HTERT RPE-1 (cell line): Measurements from ENCODE around the gene SNX9.
"Not testable (repeated sequence)": the region's sequence is repeated elsewhere in the genome, so short reads cannot be mapped to it uniquely, and the experiment has no call there.

ENCODE experiments used
- in situ Hi-C: fragments of 300-500 bp; cut with MboI; formaldehyde crosslinking; loops from 4 replicates; pipeline ENCODE4 v1.14.3; 2020; ENCODE audit warnings: low sequenced_read_pairs

The SNX9 gene

DNA sequence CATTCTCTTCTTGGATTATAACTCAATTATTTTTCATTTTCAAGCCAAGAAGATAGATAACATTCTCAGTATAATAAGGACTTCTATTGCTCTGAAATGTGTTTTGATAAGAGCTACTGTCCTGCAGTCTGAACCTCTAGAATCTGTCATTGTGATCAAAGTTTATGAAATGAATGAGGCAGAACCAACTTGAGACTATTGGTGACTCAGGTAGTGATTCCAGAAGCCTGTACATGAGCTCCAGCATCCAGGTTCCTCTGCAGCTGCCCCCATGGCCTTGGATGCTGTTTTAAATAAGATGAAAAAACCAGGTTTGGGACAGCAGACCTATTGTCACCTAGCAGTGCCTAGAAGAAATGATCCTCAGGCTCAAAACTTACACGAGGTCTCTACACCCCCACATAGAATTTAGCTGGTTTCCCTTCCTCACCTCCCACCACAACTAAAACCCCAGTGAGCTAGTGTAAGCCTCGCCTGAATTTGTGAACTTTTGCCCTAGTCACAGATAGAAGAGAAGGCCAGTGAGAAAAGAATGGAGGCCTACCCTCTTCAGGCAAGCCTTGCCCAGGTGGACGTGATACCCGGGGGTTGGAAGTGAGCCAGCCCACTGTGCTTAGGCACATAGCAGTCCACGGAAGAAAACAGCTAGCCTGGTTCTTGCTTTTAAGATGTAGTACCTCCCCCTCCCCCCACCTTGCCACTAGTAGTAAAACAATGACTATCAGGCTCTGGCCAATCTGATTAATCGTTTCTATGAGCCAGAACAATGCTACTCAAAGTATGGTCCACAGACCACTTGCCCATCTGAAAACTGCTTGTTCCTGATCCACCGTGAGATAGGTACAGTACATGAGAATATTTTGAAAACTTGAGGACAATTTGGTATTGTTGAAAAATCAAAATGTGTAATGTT, 85.6 kb downstream of the SNX9 start:
- in situ Hi-C loops: no loop called here

DNA sequence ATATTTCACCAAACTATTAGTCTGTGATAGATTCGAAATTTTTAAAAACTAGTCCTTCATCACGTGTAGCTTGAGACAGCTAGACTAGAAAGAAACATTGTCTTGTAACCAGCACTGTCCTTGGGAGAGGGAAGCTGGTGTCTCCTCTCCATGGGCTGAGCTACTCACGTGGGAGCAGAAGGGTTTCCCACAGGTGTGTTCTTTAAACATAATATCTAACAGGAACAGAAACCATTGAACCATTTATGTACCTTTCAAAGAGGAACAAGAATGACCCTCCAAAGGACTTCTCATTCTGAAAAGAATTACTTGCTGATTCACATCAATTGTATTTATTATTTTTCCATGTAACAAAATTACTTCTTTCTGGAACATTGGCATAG, 86.2 kb downstream of the SNX9 start:
- in situ Hi-C loops: no loop called here

DNA sequence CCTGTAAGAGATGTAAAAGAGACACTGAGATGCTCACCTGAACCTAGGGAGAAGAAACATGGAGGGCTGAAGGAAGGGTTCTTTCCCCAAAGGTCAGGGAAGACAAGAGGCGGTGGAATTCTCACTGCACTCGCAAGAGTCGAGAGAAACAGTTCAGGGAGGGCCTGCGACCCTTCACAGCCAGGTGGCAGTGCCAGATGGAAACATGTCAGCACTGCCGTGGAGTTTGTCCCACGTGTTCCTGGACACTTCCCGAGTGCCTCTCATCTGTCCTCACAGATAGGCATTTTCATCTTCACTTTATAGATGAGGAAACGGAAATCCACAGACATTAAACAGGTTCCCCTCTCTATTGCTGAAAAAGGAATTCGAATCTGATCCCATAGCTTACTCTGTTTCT, 88.2 kb downstream of the SNX9 start:
- in situ Hi-C loops: no loop called here

DNA sequence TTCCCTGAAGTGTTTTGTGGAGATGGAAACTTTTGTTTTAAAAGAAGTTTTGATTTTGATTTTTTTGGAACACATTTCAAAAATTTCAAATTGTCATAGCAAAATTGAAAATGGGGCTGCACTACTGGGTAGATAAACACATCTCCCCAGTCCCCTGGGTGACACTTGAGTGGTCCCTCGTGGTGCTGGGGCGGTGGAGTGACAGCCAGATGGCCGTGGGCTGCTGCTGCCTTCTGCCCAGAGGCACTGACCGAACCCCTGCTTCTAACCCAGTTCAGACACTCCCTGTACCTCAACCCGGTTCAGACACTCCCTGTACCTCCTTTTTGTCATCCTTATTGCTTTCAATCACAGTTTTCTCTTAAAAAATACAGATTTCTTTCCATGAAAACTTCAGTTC, 88.7 kb downstream of the SNX9 start:
- in situ Hi-C loops: no loop called here

DNA sequence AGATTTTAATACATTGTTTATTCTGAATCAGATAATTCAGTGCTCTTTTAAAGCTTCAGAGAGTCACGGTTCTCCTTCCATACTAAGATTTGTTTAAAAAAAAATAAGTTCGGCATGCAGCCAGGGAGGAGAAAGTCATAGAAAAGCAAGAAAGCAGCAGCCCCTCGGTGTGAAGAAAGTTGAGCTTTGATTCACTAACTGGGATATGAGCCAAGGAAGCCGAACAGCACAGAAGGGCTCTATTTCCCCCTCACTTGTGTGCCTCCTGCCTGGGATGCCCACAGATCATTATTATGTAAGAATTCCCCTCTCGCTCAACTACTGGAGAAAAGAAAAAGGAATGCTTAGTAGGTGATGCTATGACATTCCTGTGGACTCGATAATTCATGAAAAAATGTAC, 89.3 kb downstream of the SNX9 start:
- in situ Hi-C loops: no loop called here

DNA sequence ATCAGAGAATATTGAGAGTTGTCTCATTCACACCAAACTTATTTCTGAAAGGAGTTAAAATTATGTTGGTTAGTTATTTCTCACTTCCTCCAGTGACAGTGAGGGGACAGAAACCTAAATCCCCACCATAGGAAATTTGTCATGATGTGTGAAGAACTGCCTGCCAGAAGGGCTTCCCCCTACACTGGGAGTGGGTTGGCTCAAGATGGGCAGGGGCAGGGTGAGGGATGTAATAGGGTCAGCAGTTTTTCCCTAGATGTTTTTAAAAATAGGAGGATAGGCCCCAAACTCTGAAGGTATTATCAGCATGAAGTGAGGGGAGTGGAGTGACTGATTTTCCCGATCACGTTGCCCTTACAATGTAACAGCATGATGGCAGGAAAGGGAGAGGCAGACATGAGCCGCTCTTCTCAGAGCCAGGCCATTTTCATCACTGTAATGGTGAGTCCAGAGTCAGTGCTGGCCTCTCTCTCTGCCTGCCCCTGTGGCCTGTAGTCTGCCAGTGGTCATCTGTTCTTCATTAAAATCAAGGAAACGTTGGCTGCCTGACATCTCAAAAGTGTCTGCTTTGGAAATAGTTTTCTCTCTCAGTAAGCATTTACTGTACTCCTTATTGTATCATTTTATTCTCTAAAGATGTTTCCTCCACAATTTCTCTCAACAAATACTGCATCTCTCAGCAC, 98.8 kb downstream of the SNX9 start:
- in situ Hi-C loops: no loop called here

DNA sequence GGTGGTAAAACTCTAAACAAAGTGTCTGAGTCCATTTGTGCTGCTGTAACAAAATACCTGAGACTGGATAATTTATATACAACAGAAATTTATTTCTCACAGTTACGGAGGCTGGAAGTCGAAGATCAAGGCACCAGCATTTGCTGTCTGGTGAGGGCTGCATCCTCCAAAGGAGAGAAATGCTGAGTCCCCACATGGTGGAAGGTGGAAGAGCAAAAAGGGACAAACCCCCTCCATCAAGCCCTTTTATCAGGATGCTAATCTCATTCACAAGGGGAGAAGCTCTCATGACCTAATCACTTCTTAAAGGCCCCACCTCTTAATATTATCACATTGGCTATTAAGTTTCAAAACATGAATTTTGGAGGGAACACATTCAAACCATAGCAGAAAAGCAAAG, 102.7 kb downstream of the SNX9 start:
- in situ Hi-C loops: no loop called here

DNA sequence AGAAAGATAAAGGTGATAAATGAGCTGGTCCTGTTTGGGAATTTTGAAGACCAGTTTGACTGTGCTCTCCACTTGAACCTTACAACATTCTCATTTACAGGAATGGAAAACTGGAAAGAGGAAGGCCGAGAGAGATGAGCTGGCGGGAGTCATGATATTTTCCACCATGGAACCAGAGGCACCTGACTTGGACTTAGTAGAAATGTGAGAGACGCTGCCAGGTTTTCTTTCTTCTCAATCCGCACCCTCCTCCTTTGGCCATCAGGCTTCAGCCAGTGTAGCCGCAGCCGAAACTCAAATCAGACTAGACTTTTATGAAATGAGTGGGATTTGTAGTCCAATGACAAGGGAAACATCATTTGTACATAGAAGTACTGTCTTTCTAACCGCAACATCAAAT, 104.0 kb downstream of the SNX9 start:
- in situ Hi-C loops: no loop called here

DNA sequence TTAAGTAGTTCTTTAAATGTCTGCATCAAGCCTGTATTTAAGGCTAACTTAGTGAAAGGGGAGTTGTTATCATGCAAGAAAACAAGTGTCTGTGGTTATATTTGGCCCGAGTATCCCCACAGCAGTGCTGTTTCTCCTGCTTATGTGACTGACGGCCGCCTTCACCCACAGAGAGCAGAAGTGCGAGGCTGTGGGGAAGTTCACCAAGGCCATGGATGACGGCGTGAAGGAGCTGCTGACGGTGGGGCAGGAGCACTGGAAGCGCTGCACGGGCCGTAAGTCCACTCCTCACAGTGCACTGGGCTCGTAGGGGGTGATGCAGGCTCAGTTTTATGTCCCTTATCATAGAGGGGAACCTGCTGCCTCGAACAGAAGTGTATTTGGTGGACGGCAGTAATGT, 105.4 kb downstream of the SNX9 start:
- in situ Hi-C loops: no loop called here

DNA sequence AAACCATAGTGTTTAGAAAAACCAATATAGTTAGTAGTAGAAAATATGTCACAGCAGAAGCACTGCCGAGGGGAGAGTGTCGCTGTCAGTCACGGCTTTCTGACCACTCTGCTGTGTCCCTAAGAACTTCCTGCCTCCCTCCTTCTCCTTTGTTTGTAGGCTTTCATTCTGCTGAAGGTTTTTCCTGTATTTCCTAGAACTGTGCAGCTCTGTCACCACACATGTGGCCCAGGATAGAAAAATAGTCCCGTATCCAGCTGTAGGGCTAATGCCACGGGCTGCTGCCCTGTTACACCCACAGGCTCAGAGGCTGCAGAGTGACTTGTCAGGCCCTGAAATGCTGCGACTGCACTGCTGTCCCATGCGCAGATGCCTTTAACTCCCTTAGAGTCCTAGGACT, 106.0 kb downstream of the SNX9 start:
- in situ Hi-C loops: no loop called here

DNA sequence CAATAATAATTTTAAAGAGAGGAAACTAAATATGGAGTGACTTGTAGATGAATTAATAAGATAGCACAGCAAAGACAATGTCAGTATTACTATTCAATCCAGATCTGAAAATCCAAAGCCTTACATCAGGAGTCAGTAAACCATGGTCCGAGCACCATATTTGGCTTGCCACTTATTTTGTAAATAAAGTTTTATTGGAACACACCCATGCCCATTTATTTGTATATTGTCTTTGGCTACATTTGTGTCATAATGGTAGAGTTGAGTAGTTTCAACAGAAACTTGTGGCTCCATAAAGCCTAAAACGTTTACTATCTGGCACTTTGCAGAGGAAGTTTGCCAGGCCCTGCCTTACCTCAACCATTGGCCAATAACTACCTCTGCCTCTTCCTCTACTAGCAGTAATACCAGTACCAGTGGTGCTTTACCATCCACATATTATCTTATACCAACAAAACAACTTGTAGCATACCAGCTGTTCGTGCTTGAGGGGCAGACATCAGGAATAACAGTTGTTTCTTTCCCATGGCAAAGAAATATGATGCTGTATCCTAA, 106.8 kb downstream of the SNX9 start:
- in situ Hi-C loops: no loop called here

DNA sequence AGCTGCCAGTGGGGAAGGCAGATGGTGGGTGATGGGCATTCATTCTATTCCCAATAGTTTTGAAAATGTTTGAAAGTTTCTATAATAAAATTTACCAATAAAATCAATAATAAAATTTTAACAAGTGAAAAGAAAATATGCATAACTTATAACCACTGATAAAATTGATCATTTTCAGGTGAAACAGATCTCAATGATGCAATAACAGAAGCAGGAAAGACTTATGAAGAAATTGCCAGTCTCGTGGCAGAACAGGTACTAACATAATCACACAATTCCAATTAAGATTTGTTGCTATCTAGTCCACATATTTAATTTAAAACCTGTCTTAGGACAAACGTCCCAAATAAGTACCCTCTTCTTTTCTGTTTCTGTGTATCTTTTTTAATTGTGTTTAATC, 112.7 kb downstream of the SNX9 start:
- in situ Hi-C loops: no loop called here

DNA sequence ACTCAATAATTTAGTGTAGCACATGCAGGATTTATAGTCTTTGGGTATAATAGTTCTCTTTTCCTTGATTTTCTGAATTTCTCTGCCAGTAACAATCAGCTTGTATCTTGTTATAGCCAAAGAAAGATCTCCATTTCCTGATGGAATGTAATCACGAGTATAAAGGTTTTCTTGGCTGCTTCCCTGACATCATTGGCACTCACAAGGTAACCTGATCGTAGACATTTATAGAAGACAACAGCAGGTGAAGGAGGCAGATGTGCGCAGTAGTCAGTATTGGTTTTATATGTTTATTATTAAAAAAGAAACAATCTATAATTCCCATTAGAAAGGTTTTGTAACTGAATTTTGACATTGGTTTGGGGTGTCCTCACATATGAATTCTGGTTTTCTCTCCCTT, 114.3 kb downstream of the SNX9 start:
- in situ Hi-C loops: no loop called here

DNA sequence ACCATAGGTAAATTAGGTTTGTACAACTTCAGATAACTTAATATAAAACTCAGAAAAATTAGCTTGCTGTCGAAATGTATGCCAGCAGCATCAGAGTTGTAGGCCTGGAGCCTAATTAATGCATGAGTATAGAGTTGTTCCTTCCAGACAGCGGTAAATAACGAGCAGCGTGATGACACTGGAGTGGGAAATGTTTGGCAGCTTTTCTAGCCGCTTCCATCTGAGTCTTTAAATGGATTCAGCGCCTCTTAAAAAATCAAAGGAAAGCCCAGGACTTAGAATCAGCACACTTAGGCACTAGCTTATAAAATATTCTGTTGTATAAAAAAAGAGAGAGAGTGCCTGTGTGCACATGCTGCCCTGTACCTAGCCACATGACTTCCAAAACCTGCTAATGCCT, 114.9 kb downstream of the SNX9 start:
- in situ Hi-C loops: no loop called here

DNA sequence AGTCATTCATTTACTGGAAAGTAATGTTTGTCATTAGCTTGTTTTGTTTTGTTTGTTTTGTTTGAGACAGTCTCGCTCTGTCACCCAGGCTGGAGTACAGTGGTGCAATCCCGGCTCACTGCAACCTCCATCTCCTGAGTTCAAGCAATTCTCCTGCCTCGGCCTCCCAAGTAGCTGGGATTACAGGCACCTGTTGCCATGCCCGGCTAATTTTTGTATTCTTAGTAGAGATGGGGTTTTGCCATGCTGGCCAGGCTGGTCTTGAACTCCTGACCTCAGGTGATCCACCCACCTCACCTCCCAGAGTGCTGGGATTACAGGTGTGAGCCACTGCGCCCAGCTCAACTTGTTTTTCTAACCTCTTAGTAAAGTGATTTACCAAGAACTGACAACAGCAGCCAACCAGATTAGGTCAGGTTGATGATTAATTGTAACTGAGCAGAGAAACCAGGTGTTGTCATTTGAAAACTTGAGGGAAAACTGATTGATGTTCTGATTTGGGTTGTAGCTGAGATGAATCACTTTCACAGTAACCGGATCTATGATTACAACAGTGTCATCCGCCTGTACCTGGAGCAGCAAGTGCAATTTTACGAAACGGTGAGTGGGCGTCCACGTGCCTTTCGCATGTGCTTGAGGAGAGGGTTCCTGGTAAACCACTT, 117.5 kb downstream of the SNX9 start:
- in situ Hi-C loops: not testable (repeated sequence)

DNA sequence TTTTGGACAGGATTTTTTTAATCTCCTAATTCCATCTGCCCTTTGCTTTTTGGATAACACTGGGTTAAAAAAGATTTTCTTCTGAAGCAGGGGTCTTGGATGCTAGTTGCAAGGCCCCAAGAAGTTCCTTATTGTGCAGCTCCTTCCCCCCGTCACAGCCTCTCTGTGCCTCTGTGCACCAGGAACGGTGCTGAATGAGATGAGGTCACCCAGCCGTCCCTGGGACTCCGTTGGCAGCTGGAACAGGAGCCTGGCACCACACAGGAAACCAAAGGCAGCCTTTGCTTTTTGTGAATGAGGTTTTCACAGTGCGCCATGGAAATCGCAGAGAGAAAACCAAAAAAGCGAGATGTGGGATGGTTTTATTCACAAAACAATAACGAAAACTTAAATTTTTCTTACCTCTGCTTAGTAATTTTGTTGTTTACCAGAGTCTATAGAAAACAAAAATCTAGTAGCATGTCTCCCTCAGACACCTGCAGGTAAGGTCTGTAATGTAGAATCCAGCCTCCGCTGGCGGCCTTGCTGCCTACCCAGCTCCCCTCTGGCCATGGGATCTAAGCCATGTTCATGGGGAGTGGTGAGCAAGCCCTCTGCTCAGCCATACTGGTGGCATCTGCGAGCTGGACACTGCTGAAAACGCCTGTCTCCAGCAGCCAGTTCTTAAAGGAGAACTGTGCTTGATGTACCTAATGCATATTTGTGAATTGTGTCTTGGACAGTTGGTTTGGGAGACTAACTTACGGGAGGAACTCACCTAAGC, 118.2 kb downstream of the SNX9 start:
- in situ Hi-C loops: no loop called here

DNA sequence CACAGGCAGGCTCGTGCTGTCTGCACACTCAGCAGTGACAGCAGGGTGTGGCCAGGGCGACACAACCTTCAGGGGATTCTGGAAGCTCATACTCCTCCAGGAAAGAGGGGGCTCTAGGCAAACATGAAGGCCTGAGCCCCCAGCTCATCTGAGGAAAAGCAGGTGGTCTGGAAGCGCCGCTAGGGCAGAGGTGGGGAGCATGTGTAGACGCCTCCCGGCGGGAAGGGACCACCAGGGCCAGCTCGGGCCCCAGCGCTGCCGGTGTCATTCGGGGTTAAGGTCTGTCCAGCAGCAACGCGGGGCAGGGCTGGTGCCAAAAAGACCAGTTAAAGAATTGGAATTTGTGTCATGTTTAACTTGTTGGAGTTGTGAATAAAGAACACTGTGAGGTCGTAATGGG, 119.3 kb downstream of the SNX9 start:
- in situ Hi-C loops: no loop called here

DNA sequence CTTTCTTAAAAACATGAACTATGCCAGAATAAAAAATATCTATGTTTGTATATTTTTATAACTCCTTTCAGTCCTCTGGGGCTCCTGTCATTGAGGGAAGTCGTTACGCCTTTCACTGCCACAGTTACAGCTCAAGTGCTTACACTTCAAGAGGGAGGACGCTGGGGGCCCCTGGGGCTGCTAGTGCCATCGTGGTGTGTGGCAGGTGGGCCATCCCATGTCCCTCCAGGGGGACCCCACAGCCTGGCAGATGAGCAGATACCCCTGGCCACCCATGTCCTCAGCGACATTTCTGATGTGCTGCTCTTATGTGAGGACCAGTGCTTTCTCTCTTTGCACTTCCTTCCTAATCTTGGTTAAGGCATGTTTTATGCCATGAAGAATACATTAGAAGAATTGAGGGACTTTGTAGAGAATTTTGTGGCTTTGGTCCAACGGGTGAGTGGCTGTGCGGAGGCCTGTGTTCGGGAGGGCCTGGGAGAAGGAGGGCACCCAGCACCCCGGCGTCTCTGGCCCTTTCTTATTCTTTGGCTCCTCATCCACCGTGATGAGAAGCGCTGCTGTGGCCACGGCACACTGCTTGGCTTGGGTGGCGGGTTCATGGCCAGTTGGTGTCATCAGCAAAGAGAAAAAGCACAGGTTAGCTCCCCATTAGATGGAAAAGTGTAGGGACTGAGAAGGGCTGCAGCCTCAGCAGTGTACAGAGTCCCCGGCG, 120.4 kb downstream of the SNX9 start:
- in situ Hi-C loops: no loop called here

DNA sequence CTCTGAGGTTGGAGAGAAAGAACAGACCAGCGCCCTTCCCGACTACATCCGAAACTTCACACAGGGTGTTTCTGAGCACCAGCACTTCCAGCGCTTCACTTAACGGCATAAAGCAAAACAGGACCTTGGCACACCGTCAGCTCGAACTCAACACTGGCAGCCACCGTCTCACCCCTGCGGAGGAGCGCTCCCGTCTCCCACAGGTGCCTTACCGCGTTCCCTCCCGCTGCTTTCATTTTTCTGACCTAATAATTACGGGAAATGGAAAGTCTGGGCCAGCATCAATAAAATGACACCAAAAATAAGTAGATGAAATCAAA, 120.9 kb downstream of the SNX9 start:
- in situ Hi-C loops: no loop called here
